Activated T-cell treated with anti-CD3 and anti-CD28 coated beads, Interleukin-2, amount 50 U/mL, for 48 hours (primary cell): ENCODE measurements around the gene ZNF446.
"Not testable (repeated sequence)": the region's sequence is repeated elsewhere in the genome, so short reads cannot be mapped to it uniquely, and the experiment has no call there.

Experiments used
- DNase-seq, 2 experiments: peaks; one replicate each; pipeline ENCODE4 v3.0.0-alpha.2; 2020

ZNF446 gene

DNA sequence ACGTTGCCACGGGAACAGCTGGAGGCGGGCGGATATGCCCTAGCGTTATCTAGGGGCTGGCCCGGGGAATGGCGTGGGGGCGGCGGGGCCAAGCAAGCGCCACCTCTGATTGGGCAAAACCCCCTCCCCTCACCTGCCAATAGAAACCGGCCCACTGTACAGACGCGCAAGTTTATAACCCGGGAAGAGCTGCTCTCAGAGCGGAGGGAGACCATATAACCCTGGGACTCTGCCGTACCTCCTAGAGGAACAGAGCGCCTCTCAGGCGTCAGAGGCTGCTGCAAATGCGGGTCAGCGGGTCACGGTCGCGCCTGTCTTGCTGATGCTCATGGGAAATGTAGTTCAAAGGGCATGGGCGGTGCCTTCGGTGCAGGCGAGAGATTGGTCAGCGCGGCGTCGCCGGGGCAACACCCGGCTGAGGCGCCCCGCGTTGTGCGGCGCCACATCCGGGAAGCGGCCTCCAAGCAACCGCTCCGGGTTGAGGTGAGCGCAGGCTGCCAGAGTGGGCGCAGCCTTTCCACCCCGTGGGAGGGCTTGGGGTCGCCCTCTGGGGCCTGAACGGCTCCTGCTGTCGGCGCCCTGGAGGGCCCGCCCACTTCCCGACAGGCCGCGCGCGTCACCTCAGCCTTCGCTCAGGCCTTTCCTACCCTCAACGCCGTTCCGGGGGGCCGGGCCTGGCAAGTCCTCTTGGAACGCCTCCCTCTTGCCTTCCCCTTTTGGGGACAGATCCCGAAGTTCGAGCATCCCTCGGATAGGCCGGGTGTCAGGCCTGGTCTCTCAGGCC is at the start of gene ZNF446:
TSS of gene ZNF446 (plus strand) at position 639 of the 784 bp plus-strand sequence. CDS start 867 bp downstream, outside the sequence.
- DNase-seq: peak; percentile 96 to 97

DNA sequence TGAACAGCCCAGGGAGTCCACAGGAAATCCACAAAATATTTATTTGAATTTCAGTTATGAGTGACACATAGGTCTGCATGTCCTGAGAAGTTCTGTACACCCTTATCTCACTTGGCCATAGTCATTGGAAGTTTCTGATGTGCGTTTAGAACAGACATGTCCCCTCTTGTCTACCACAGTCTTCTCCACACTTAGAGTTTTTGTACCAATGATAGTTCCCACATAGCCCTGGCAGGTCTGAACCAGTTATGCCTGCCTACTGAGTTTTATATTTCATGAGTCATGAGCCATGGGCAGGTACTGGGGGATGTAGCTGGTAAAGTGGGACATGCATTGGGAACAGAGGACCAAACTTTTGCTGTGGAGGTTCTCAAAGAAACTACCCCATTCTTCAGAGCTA is 47.5 kb upstream of the ZNF446 start:
- DNase-seq: no peak

DNA sequence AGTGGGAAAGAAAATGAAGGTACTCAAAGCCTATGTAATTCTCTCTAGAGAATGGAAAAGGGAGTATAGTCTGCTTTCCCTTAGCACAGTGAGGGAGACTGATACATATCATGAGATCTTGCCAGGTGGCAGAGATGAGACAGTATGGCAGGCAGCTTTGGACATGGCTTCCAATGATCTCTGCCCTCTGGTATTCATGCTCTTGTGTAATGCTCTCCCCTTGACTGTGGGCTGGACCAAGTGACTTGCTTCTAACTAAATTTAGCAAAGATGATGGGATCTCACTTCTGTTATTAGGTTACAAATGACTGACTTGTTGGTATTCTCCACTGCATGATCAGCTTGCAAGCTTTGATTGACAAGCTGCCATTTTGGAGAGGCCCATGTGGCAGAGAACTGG is 46.4 kb upstream of the ZNF446 start:
- no peak for DNase-seq

DNA sequence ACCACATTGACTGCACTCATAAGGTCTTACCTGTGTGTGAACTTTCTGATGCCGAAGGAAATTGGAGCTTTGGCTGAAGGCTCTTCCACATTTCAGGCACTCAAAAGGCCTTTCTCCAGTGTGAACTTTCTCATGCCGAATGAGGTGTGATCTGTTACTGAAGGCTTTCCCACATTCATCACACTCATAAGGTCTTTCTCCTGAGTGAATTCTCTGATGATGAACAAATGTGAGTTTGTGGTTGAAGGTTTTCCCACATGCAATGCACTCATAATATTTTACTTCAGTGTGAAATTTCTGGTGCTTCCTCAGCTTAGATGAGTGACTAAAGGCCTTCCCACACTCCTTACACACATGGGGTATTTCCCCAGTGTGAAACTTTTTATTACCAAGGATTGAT is 41.9 kb upstream of the ZNF446 start:
- DNase-seq: no peak

DNA sequence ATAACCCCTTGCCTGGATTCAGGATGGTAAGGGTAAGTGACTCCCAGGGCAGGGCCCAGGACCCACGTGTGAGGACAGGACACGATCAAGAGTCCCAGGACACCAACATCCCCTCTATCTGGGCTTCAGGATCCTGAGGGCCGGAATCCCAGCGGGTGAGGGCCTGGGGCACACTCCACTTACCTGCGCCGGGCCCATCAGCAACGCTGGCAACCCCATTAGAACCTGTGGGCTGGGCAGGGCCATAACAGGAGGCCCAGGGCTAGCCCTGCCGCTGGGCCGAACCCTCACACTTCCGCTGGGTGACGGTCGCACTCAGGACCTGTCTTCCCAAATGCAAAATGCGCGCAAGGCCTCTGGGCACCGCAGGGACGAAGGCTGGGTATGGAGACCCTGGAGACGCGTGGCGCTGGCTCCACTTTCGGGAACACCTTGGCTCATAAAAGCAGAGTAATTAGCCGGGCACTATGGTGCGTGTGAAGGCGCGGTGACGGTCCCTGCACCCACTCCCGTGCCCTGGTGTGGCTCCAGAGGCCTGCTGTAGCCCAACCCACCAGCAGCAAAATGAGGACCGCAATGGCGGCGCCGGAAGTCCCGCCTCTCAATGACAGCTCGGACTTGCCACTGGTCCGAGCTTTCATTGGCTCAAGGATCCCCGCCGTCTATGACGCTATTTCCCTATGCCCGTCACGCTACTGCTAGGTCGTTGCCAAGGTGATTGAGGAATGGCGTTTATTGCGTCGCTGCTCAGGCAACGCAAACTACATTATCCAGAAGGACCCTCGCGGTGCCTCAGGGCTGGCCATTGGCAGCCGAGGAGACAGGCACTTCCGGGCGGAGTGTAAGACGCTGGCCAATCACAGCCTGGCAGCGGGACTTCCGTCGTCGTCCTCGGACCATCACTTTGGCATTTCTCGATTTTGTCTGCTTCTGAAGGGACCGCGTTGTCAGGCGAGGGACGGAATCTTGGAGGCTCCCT is 36.3 kb upstream of the ZNF446 start, which contains the start of gene ZNF132:
TSS of gene ZNF132 (minus strand) at position 578 of the 979 bp plus-strand sequence. CDS start at position 246, 332 bp downstream.
- peak; percentile 90 to 93 for DNase-seq

DNA sequence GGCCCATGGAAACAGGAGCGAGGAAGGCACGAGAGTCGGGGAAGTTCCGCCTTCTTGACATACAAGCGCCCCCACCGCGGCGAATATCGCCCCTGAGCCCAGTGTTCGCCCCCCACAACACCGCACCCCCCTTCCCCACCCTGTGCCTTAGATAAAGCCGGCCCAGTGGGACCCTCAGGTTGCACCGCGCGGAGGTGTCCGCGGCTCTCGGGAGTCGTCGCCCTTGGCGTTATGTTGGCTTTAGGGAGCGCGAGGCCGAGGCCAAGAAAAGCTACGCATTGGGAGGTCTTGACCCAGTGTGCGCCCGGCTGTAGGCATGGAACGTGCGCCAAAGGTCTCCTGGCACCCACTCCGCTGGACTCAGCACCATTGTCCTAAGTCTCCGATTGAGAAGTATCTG is 35.6 kb upstream of the ZNF446 start:
- DNase-seq: no peak

DNA sequence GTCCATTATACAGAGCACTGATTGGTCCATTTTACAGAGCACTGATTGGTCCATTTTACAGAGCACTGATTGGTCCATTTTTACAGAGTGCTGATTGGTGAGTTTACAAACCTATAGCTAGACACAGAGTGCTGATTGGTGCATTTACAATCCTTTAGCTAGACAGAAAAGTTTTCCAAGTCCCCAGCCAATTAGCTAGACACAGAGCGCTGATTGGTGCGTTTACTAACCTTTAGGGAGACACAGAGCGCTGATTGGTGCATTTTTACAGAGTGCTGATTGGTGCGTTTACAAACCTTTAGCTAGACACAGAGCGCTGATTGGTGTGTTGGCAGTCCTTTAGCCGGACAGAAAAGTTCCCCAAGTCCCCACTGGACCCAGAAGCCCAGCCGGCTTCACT is 33.2 kb upstream of the ZNF446 start:
- not testable (repeated sequence) for DNase-seq

DNA sequence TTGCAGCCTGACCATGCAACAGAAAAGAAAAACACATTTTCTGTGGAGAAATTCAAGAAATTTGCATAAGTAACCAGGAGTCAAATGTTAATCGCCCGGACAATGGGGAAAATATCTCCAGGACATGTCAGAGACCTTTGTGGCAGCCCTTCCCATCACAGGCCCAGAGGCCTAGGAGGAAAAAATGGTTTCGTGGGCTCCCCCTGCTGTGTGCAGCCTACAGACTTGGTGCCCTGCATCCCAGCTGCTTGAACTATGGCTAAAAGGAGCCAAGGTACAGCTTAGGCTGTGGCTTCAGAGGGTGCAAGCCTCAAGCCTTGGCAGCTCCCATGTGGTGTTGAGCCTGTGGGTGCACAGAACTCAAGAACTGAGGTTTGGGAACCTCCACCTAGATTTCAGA is 27.3 kb upstream of the ZNF446 start:
- DNase-seq: not testable (repeated sequence)

DNA sequence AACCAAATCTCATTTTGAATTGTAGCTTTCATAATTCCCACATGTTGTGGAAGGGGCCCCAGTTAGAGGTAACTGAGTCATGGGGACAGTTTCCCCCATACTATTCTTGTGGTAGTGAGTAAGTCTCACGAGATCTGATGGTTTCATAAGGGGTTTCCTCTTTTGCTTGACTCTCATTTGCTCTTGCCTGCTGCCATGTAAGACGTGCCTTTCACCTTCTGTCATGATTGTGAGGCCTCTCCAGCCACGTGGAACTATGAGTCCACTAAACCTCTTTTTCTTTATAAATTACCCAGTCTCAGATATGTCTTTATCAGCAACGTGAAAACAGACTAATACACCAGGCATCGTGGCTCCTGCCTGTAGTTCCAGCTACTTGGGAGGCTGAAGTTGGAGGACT is 26.2 kb upstream of the ZNF446 start:
- peak in 1 of 2 experiments; percentile 26 for DNase-seq

DNA sequence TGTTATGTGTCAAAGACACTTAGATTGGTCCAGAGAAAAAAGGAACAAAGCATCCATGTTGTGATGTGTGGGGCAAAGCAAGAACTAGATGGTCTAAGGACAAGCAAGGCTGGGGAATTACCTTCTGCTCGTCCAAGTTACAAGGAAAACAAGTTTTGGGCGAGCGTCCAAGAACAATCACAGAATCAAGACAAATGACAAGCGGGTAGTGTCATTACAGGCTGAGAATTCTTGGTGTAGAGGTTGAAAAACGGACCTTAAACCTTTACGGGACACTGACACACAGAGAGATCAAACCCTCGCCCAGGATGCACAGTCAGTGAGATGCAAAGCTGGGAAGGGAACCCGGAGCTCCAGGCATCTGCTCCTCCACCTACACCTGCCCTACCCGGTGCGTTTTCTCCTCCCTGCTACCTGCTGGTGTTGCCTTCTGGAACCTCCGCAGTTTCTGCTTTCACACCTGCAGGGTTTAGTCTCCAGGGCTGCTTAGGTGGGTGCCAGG is 25.2 kb upstream of the ZNF446 start:
- peak in 1 of 2 experiments; percentile 22 for DNase-seq

DNA sequence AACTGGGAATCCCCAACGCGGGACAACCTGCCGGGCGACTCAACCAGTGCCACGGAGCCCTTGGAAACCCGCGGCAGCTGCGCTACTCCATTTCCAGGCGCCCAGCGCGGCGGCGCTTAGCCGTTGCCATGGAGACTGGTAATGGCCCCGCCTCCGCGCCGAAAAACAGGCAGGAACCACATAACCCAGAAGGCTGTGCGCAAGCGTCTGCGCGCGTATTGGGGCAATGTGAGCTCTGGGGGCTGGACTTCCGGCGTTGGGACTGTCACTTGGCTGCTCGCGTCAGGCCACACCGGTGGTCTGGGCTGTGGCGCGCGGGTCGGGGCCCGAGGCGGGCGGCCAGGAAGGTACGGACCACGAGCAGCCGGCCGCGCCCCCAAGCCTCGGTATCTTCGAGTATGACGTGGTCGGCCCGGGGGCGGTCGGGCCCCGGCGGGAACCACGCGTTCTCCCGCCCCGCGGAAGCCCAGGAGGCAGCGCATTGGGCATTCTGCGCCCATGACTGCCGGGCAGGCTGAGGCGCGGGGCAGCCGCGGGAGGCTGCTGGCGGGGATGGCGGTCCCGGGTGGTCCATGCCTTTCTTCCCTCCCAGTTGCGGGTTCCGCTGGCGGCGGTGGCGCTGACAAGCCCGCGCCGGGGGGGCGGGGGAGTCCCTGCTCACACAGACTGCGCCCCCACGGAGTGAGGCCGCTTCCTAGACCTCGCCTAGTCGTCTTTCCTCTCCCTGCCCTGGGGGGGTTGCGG is 24.6 kb upstream of the ZNF446 start, which contains the start of gene ZNF324B:
TSS of gene ZNF324B (plus strand) at position 265 of the 744 bp plus-strand sequence. CDS start 2,080 bp downstream, outside the sequence.
- DNase-seq: peak; percentile 97

DNA sequence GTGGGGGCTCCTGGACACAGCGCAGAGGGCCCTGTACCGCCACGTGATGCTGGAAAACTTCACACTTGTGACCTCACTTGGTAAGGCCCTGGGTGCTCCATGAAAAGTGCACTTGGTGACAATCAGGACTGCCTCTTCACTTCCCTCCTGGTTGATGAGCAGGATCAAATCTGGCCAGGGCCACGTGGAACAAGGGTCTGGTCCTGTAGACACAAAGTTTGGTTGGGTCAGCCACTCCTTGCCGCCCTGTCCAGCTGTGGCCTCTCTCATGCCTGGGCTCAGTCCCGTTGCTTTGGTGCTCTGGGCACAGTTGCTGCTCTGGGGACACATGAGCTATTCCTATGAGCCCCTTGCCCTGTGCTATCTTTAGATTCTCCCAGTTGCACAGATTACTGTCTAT is 22.4 kb upstream of the ZNF446 start:
- DNase-seq: no peak

DNA sequence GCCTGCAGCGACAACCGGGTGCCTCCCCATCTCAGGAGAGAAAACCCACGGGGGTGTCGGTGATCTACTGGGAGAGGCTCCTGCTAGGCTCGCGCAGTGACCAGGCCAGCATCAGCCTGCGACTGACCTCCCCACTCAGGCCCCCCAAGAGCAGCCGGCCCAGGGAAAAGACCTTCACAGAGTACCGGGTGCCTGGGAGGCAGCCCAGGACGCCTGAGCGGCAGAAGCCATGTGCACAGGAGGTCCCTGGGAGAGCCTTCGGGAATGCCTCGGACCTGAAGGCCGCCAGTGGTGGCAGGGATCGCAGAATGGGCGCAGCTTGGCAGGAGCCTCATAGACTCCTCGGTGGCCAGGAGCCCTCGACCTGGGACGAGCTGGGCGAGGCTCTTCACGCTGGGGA is 20.8 kb upstream of the ZNF446 start:
- no peak for DNase-seq

DNA sequence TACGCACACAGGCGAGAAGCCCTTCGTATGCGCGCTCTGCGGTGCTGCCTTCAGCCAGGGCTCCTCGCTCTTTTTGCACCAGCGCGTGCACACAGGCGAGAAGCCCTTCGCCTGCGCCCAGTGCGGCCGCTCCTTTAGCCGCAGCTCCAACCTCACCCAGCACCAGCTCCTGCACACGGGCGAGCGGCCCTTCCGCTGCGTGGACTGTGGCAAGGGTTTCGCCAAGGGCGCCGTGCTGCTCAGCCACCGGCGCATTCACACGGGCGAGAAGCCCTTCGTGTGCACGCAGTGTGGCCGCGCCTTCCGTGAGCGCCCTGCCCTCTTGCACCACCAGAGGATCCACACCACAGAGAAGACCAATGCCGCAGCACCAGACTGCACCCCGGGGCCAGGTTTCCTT is 20.0 kb upstream of the ZNF446 start:
- no peak for DNase-seq

DNA sequence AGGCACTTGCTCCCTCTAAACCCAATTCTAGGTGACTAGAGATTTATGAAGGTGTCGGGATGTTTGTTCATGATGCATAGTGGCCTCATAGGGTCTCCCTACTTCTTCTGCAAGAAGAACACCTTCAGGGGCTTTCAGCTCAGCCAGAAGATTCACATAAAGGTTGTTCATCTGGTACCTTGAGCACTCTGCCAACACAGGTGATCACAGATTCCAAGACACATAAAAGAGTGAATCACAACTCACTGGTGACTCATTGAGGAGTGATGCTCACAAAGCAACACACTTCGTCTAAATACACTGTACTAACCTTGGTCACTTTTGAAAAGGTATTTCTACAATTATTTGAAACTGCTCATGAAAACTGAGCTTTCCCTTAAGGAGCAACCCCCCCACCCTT is 16.1 kb upstream of the ZNF446 start:
- DNase-seq: no peak

DNA sequence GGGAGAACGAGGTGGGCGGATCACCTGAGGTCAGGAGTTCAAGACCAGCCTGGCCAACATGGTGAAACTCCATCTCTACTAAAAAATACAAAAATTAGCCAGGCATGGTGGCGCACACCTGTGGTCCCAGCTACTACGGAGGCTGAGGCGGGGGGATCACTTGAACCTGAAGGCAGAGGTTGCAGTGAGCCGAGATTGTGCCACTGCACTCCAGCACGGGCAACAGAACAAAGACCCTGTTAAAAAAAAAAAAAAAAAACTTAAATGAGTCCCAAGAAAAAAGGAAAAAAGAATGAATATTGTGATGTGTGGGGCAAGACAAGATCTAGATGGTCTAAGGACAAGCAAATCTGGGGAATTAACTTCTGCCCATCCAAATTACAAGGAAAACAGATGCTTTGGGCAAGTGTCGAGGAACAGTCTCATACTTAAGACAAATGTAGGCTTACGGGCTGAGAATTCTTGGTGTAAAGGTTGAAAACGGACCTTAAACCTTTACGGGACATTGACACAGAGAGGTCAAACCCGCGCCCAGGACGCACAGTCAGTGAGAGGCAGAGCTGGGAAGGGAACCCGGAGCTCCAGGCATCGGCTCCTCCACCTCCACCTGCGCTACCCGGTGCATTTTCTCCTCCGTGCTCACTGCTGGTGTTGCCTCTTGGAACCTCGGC is 9.9 kb upstream of the ZNF446 start:
- DNase-seq: no peak

DNA sequence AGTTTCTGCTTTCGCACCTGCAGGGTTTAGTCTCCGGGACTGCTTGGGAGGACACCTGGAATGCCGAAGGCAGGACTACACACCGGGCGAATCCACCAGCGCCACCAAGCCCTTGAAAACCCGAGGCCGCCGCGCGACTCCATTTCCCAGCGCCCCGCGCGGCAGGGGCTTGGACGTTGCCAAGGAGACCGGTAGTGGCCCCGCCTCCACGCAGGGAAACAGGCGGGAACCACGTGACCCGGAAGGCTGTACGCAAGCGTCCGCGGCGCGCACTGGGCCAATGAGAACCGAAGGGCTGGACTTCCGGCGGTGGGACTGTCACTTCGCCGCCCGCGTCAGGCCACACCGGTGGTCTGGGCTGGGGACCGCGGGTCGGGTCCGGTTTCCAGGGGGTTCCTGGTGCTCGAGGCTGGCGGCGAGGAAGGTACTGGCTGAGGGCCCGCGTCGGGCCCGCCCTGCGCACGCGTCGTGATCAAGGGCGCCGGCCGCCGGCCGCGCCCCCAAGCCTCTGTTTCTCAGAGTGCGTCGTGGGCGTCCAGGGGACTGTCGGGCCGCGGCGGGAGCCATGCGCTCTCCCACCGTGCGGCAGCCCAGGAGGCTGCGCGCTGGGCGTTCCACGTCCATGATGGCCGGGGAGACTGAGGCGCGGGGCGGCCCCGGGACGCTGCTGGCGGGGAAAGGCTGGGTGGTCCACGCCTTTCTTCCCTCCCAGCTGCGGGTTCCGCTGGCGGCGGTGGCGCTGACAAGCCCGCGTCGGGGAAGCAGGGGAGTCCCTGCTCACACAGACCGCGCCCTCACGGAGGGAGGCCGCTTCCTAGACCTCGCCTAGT is 9.2 kb upstream of the ZNF446 start, which contains the start of gene ZNF324:
TSS of gene ZNF324 (plus strand) at position 321 of the 830 bp plus-strand sequence. CDS start 2,106 bp downstream, outside the sequence.
- peak; percentile 98 to 99 for DNase-seq

DNA sequence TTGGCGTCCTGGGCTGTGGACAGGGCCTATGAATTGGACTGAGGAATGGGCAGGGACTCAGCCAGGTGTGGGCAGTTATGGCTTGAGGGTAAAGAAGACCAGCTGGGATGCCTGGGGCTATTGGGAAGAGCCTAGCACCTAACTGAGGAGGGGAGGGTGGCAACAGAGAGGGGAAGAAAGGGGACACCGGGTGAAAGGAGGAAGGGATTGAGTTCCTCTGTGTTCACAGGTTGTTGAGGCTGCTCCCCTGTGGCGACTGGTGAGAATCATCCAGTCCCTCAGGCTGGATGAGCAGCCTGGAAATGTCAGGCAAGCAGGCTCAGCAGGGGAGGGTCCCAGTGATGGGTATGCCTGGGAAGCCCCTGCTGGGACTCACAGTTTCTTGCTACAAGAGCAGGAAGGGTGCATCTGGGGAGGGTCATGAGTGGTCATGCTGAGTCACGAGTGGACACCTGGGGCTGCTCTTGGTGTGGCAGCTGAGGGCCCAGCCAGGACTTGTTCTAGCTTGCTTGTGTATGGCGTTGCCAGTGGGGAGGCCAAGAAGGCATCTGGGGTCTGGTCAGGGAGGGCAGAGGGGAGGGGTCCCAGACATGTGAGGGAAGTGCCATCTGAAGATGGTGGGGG is 7.8 kb upstream of the ZNF446 start:
- no peak for DNase-seq

DNA sequence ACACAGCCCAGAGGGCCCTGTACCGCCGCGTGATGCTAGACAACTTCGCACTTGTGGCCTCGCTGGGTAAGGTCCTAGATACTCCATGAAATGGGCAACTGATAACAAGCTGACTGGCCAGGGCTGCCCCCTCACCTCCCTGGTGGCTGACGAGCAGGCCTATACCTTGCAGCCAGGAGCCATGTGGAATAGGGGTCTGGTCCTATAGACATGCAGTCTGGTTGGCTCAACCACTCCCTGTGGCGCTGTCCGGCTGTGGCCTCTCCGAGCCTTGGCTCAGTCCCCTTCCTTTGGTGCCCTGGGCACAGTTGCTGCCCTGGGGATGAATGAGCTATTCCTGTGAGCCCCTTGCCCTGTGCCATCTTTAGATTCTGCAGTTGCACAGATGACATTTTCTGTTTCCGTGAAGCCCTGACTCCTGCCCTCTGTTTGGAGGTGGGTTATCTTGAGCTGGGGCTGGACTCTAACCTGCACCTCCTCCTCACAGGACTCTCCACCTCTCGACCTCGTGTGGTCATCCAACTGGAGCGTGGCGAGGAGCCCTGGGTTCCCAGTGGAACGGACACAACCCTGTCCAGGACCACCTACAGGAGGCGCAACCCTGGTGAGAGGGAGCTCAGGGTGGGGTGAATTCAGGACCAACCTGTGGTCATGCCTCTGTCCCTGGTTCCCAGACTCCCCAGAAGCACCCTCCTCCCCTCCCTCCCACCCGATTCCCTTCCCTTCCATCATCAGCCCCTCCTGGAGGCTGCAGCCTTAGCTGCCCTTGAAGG is 6.7 kb upstream of the ZNF446 start:
- DNase-seq: no peak
